ENCODE measurements around the gene THRB. TPM values are rescaled to one million over a fixed set of nuclear protein-coding genes. Genes with fewer than 3 reads are reported as not detected.

THRB gene
- total and polyA plus RNA-seq, 9 of the 15 experiments (the other 6 are each of a cell fraction or from before 2014, with no cell fraction given): 1.7 to 14.9 (median 6.9) TPM

DNA sequence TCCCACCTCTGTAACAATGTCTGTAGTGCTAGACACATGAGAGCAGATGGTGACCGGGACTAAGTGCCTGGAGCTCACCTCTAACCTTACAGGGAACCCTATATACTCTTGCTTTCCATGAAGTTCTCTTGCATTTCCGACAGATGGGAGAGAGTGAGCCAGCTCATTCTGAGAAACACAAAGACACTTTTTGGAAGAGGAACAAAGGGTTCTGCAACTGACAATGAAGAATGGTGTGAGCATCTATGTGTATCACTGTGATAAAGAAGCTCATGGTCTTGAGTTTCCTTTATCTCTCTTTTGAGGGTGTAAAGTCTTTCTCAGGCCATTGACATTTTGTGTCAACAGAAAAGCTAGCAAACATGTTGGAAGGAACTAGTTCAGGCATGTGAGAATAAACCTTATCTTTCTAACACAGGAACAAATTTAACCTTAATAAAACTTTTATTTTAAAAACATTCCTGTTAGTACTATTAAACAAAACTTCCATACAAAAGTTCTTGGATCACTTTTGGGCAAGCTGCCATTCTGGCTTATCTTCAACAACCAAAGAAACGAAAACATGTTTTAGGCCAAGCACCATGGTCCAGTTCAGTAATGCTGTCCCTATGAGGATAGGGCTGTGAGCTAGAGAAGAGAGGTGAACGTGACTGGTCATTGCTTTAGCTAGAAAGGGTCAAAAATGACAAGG is 142.7 kb downstream of the THRB start (continued):
- TF ChIP-seq SAP30 (IDR thresholded peaks at IDR 0.05; ENCODE audit: borderline replicate concordance, insufficient read depth, low read depth, low read length, poor library complexity, severe bottlenecking): no peak
- TF ChIP-seq, protein P1, sequence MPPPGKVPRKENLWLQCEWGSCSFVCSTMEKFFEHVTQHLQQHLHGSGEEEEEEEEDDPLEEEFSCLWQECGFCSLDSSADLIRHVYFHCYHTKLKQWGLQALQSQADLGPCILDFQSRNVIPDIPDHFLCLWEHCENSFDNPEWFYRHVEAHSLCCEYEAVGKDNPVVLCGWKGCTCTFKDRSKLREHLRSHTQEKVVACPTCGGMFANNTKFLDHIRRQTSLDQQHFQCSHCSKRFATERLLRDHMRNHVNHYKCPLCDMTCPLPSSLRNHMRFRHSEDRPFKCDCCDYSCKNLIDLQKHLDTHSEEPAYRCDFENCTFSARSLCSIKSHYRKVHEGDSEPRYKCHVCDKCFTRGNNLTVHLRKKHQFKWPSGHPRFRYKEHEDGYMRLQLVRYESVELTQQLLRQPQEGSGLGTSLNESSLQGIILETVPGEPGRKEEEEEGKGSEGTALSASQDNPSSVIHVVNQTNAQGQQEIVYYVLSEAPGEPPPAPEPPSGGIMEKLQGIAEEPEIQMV (tag; conservative IDR thresholded peaks at IDR 0.05; ENCODE audit: low read depth): no peak
- no peak for TF ChIP-seq RBM14 (IDR thresholded peaks at IDR 0.05; ENCODE audit: borderline replicate concordance, insufficient read depth, low read depth, low read length)
- no peak for TF ChIP-seq ZNF699 (CRISPR knock-in tag; IDR thresholded peaks at IDR 0.05; ENCODE audit: insufficient replicate concordance)
- TF ChIP-seq, protein P2, sequence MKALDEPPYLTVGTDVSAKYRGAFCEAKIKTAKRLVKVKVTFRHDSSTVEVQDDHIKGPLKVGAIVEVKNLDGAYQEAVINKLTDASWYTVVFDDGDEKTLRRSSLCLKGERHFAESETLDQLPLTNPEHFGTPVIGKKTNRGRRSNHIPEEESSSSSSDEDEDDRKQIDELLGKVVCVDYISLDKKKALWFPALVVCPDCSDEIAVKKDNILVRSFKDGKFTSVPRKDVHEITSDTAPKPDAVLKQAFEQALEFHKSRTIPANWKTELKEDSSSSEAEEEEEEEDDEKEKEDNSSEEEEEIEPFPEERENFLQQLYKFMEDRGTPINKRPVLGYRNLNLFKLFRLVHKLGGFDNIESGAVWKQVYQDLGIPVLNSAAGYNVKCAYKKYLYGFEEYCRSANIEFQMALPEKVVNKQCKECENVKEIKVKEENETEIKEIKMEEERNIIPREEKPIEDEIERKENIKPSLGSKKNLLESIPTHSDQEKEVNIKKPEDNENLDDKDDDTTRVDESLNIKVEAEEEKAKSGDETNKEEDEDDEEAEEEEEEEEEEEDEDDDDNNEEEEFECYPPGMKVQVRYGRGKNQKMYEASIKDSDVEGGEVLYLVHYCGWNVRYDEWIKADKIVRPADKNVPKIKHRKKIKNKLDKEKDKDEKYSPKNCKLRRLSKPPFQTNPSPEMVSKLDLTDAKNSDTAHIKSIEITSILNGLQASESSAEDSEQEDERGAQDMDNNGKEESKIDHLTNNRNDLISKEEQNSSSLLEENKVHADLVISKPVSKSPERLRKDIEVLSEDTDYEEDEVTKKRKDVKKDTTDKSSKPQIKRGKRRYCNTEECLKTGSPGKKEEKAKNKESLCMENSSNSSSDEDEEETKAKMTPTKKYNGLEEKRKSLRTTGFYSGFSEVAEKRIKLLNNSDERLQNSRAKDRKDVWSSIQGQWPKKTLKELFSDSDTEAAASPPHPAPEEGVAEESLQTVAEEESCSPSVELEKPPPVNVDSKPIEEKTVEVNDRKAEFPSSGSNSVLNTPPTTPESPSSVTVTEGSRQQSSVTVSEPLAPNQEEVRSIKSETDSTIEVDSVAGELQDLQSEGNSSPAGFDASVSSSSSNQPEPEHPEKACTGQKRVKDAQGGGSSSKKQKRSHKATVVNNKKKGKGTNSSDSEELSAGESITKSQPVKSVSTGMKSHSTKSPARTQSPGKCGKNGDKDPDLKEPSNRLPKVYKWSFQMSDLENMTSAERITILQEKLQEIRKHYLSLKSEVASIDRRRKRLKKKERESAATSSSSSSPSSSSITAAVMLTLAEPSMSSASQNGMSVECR (CRISPR knock-in tag; IDR thresholded peaks at IDR 0.05): no peak
- TF ChIP-seq ZNF668 (CRISPR knock-in tag; IDR thresholded peaks at IDR 0.05): no peak
- TF ChIP-seq SP1 (CRISPR knock-in tag; IDR thresholded peaks at IDR 0.05): no peak
- TF ChIP-seq, protein P3, sequence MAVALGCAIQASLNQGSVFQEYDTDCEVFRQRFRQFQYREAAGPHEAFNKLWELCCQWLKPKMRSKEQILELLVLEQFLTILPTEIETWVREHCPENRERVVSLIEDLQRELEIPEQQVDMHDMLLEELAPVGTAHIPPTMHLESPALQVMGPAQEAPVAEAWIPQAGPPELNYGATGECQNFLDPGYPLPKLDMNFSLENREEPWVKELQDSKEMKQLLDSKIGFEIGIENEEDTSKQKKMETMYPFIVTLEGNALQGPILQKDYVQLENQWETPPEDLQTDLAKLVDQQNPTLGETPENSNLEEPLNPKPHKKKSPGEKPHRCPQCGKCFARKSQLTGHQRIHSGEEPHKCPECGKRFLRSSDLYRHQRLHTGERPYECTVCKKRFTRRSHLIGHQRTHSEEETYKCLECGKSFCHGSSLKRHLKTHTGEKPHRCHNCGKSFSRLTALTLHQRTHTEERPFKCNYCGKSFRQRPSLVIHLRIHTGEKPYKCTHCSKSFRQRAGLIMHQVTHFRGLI (CRISPR knock-in tag; IDR thresholded peaks at IDR 0.05): no peak
- peak; percentile 94 for TF ChIP-seq CBFA2T2 (conservative IDR thresholded peaks at IDR 0.05)
- no peak for TF ChIP-seq NR1H2 (CRISPR knock-in tag; IDR thresholded peaks at IDR 0.05)
- TF ChIP-seq, protein P4, sequence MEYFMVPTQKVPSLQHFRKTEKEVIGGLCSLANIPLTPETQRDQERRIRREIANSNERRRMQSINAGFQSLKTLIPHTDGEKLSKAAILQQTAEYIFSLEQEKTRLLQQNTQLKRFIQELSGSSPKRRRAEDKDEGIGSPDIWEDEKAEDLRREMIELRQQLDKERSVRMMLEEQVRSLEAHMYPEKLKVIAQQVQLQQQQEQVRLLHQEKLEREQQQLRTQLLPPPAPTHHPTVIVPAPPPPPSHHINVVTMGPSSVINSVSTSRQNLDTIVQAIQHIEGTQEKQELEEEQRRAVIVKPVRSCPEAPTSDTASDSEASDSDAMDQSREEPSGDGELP (CRISPR knock-in tag; IDR thresholded peaks at IDR 0.05; ENCODE audit: borderline replicate concordance): no peak
- TF ChIP-seq HDAC1 (IDR thresholded peaks at IDR 0.05): peak in 1 of 2 experiments; percentile 82; a peak in 2 of 4 replicates
- no peak for TF ChIP-seq KAT2B (IDR thresholded peaks at IDR 0.05; ENCODE audit: low read depth, low read length)
- peak; percentile 67 for TF ChIP-seq POLR2AphosphoS5 (IDR thresholded peaks at IDR 0.05; ENCODE audit: control insufficient read depth, insufficient read depth, low read depth, low read length)
- TF ChIP-seq CAMTA2 (CRISPR knock-in tag; conservative IDR thresholded peaks at IDR 0.05): no peak
- no peak for TF ChIP-seq POLR2A (conservative IDR thresholded peaks at IDR 0.05)
- no peak for TF ChIP-seq ZNF274 (IDR thresholded peaks at IDR 0.05; ENCODE audit: borderline replicate concordance, low read depth, low read length)
- no peak for TF ChIP-seq FUS (optimal IDR thresholded peaks at IDR 0.05; ENCODE audit: low read depth, low read length)
- peak; percentile 81 for TF ChIP-seq BHLHE40 (IDR thresholded peaks at IDR 0.05; ENCODE audit: low read length)
- no peak for TF ChIP-seq ATF1 (CRISPR knock-in tag; IDR thresholded peaks at IDR 0.05)
- peak; percentile 59 for TF ChIP-seq ATF1 (tag; IDR thresholded peaks at IDR 0.05)

All from K562 (cell line).